ENCODE data around the gene BEST2. TPM values are rescaled to one million over a fixed set of nuclear protein-coding genes. Genes with fewer than 3 reads are reported as not detected.
"Not testable (repeated sequence)": the region's sequence is repeated elsewhere in the genome, so short reads cannot be mapped to it uniquely, and the experiment has no call there.

Gene BEST2
- total RNA-seq, 4 donors from 2014 or later = 0.14 to 0.29 TPM; not detected in 2

DNA sequence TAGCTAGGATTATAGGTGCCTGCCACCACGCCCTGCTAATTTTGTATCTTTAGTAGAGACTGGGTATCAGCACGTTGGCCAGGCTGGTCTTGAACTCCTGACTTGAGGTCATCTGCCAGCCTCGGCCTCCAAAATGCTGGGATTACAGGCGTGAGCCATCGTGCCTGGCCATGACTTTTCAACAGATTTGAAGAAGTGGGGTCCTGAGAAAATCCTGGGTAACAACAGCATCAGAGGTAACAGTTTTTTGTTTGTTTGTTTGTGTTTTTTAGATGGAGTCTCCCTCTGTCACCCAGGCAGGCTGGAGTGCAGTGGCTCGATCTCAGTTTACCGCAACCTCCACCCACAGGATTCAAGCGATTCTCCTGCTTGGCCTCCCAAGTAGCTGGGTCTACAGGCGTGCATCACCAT lies 43.4 kb downstream of the BEST2 start:
- DNase-seq = peak in 1 of 2 donors; percentile 19
- H3K4me1 ChIP-seq = no peaks in the 10 kb centered on the region
- intact Hi-C loops (cut with DNase I; ENCODE audit: low total_unique reads) = no loop called here
- no peak overlapping the region for H3K4me3 ChIP-seq
- TF ChIP-seq, protein P1, sequence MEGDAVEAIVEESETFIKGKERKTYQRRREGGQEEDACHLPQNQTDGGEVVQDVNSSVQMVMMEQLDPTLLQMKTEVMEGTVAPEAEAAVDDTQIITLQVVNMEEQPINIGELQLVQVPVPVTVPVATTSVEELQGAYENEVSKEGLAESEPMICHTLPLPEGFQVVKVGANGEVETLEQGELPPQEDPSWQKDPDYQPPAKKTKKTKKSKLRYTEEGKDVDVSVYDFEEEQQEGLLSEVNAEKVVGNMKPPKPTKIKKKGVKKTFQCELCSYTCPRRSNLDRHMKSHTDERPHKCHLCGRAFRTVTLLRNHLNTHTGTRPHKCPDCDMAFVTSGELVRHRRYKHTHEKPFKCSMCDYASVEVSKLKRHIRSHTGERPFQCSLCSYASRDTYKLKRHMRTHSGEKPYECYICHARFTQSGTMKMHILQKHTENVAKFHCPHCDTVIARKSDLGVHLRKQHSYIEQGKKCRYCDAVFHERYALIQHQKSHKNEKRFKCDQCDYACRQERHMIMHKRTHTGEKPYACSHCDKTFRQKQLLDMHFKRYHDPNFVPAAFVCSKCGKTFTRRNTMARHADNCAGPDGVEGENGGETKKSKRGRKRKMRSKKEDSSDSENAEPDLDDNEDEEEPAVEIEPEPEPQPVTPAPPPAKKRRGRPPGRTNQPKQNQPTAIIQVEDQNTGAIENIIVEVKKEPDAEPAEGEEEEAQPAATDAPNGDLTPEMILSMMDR (IDR thresholded peaks at IDR 0.05) = no peak
- TF ChIP-seq POLR2A (IDR thresholded peaks at IDR 0.05) = no peak
- H3K9me3 ChIP-seq = no peaks in the 10 kb centered on the region
- no peaks in the 10 kb centered on the region for H3K27me3 ChIP-seq
- H3K36me3 ChIP-seq = no peaks in the 10 kb centered on the region
- no peak overlapping the region for H3K27ac ChIP-seq

- DNase-seq = peak; percentile 75 to 77
- peak overlapping the region; percentile 12 to 49 for H3K27ac ChIP-seq
- peaks cover 0 to 8% of the 10 kb centered on the region in 2 donors for H3K4me1 ChIP-seq
- H3K9me3 ChIP-seq = no peaks in the 10 kb centered on the region
- intact Hi-C loops (cut with DNase I; ENCODE audit: low total_unique reads) = no loop called here
- TF ChIP-seq POLR2A (IDR thresholded peaks at IDR 0.05) = no peak
- TF ChIP-seq, protein P1 (IDR thresholded peaks at IDR 0.05) = peak; percentile 94 to 99 (median 97)
- H3K27me3 ChIP-seq = no peaks in the 10 kb centered on the region
- no peak overlapping the region for H3K4me3 ChIP-seq
- no peaks in the 10 kb centered on the region for H3K36me3 ChIP-seq
Measured at GRCh38 chr19:12796146-12797071, 44.8 kb downstream of the BEST2 start.

- TF ChIP-seq POLR2A (IDR thresholded peaks at IDR 0.05) = no peak
- TF ChIP-seq, protein P1 (IDR thresholded peaks at IDR 0.05) = no peak
- no peaks in the 10 kb centered on the region for H3K27me3 ChIP-seq
- no peak for DNase-seq
- H3K36me3 ChIP-seq = no peaks in the 10 kb centered on the region
- intact Hi-C loops (cut with DNase I; ENCODE audit: low total_unique reads) = no loop called here
- H3K4me1 ChIP-seq = peaks cover 0 to 8% of the 10 kb centered on the region in 2 donors
- no peak overlapping the region for H3K4me3 ChIP-seq
- H3K9me3 ChIP-seq = no peaks in the 10 kb centered on the region
- no peak overlapping the region for H3K27ac ChIP-seq
Measured at GRCh38 chr19:12797141-12797587, 45.6 kb downstream of the BEST2 start.

DNA sequence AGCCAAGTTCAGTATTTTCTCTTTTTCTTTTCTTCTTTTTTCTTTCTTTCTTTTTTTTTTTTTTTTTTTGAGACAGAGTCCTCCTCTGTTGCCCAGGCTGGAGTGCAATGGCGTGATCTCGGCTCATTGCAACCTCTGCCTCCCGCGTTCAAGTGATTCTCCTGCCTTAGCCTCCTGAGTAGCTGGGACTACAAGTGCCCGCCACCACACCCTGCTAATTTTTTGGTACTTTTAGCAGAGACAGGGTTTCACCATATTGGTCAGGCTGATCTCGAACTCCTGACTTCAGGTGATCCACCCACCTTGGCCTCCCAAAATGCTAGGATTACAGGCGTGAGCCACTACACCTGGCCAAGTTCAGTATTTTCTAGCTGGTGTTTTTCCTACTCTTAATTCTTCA lies 46.0 kb downstream of the BEST2 start:
- intact Hi-C loops (cut with DNase I; ENCODE audit: low total_unique reads) = loop anchor here (2.0 kb wide), 1 partner anchor 49 kb away; no protein-coding TSS in a partner anchor
- not testable (repeated sequence) for DNase-seq, H3K36me3 ChIP-seq, H3K27ac ChIP-seq, H3K9me3 ChIP-seq, H3K27me3 ChIP-seq, H3K4me3 ChIP-seq, H3K4me1 ChIP-seq

DNA sequence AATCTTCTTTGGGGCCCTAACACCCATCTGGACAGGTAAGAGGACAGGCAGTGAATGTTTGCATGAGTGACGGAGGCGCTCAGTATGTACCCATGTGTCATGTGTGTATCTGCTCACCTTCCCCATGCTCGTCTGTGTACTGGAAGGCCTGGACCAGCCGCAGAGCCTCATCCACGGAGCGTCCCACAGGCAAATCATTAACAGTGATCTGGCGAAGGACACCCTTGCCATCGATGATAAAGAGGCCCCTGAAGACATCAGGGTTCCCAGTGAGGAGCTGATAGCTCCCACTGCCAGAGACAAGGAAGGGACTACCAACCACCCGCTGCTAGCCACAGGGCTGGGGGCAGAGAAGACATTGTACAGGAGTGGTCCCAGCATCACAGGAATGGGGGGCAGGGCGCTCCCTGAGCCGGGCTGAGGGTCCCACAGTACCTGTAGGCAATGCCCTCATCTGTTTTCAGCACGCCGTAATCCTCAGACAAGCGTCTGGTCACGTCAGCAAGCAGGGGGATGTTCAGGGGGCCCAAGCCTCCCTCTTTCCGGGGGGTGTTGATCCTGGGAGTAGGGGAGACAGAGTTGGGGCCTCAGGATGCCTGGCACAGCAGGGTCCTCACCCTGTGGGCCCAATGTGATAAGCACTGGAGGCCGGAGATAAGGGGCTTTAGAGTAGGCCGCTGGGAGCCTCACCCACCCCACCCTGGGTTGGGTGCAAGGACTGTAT lies 48.3 kb downstream of the BEST2 start:
- H3K4me3 ChIP-seq = no peak overlapping the region
- H3K4me1 ChIP-seq = peaks cover 0 to 8% of the 10 kb centered on the region in 2 donors
- no peaks in the 10 kb centered on the region for H3K36me3 ChIP-seq
- no peak for DNase-seq
- TF ChIP-seq, protein P1 (IDR thresholded peaks at IDR 0.05) = no peak
- no peak for TF ChIP-seq POLR2A (IDR thresholded peaks at IDR 0.05)
- H3K27ac ChIP-seq = no peak overlapping the region
- intact Hi-C loops (cut with DNase I; ENCODE audit: low total_unique reads) = loop anchor here (2.0 to 5.0 kb wide), 2 partner anchors 33 to 47 kb away; no protein-coding TSS in a partner anchor
- H3K9me3 ChIP-seq = no peaks in the 10 kb centered on the region
- no peaks in the 10 kb centered on the region for H3K27me3 ChIP-seq
